Activated effector memory CD4-positive, alpha-beta T cell treated with Interleukin-2 at 50 U/mL for 16 hours (primary cell): ENCODE measurements around the gene TMEM62.
"Not testable (repeated sequence)": the region's sequence is repeated elsewhere in the genome, so short reads cannot be mapped to it uniquely, and the experiment has no call there.

Experiments used
- DNase-seq: peaks from one replicate; pipeline ENCODE4 v3.0.0-alpha.2; 2020

TMEM62 gene

DNA sequence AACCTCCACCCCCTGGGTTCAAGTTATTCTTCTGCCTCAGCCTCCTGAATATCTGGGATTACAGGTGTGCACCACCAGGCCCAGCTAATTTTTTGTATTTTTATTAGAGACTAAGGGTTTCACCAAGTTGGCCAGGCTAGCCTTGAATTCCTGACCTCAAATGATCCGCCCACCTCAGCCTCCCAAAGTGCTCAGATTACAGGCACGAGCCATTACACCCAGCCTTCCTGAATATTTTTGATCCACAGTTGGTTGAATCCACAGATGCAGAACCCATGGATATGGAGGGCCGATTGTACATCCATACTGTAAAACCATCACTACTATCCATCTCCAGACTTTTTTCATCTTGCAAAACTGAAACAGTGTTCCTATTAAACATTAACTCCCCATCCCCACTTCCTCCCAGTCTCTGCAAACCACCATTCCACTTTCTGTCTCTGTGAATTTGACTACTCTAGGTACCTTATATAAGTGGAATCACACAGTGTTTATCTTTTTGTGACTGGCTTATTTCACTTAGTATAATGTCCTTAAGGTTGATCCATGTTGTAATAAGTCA lies 8.2 kb upstream of the TMEM62 start:
- DNase-seq = no peak

DNA sequence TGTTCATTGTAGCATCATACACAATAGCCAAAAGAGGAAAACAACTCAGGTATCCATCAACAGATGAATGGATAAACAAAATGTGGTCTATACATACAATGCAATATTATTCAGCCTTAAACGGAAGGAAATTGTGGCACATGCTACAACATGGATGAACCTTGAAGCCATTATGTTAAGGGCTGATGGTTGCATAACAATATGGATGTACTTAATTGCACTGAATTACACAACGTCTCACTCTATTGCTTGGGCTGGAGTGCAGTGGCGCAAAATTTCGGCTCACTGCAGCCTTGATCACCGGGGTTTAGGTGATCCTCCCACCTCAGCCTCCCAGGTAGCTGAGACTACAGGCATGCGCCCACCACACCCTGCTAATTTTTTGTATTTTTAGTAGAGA lies 7.0 kb upstream of the TMEM62 start:
- DNase-seq = no peak

DNA sequence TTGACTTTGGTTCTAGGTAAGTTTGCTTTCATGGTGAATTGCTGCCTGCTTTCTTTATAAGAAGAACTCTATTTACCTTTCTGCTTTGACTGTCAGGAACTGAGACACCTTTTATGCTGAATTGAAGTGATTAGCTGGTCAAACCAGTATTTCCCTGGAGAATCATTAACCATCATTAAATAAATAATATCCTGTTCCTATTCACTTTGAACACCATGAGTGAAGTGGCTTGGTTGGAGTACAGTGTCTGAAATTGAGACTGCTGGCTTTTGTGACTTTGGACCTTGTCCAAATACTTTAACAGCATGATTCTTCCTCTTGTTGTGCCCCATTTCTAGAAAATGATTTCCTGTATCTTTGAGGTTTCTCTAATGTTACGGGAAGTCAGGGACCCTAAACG lies 5.6 kb upstream of the TMEM62 start:
- DNase-seq = no peak

DNA sequence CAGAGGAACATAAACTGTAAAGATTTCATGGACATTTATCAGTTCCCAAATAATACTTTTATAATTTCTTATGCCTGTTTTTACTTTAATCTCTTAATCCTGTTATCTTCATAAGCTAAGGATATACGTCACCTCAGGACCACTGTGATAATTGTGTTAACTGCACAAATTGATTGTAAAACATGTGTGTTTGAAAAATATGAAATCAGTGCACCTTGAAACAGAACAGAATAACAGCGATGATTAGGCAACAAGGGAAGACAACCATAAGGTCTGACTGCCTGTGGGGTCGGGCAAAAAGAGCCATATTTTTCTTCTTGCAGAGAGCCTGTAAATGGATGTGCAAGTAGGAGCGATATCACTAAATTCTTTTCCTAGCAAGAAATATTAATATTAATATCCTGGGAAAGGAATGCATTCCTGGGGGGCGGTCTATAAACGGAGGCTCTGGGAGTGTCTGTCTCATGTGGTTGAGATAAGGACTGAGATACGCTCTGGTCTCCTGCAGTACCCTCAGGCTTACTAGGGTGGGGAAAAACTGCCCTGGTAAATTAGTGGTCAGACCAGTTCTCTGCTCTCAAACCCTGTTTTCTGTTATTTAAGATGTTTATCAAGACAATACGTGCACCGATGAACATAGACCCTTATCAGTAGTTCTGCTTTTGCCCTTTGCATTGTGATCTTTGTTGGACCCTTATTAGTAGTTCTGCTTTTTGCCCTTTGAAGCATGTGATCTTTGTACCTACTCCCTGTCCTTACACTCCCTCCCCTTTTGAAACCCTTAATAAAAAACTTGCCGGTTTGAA lies 5.0 kb upstream of the TMEM62 start:
- DNase-seq = not testable (repeated sequence)

DNA sequence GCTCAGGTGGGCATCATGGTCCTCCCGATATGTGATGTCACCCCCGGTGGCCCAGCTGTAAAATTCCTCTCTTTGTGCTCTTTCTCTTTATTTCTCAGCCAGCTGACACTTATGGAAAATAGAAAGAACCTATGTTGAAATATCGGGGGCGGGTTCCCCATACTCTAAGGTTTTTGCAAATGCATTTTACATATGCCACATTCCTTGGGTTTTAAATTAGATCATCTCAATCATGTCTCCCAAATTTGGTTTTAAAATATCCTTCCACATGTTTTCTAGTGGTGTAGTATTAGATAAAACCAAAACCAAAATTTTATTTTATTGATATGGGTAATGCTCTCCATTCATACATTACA lies 4.4 kb upstream of the TMEM62 start:
- no peak for DNase-seq

DNA sequence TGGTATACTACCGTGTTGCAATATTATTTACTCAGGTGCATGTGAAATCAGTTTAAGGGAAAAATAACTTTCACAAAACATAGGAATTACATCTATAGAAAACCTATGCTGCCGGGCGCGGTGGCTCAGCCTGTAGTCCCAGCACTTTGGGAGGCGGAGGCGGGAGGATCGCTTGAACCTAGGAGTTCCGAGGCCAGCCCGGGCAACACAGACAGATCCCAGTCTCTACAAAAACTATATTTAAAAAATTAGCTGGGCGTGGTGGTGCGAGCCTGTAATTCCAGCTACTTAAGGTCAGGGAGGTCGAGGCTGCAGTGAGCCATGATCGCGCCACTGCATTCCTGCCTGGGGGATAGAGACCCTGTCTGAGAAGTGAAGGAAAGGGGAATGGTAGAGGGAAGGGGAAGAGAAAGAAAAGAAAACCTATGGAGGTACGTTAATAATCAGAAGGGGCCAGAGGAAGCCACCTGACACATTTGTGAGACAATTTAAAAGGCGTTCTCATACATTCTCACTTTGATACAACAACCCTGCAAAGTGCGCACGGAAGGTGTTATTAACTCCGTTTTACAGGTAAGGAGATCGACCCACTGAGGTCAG lies 456 bp upstream of the TMEM62 start:
- no peak for DNase-seq

DNA sequence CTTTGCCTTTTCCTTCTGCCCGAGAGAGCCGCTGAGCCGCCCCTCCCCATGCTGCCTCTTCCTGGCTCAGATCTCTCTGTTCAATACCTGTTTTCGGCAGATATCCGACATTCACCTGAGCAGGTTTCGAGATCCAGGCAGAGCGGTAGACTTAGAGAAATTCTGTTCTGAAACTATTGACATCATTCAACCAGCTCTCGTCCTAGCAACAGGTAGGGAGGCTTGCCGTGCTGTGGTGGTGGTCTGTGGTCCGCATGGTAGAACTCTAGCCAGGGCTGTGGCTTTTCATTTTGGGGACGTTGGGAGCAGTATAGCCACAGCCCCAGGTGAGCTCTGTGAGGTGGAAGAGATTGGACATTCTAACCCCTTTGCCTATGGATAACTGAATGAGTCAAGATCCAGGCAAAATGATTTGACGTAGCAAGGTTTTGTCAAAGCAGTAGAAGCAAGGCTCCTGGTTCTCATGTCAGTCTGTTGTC lies 810 bp downstream of the TMEM62 start:
- no peak for DNase-seq

DNA sequence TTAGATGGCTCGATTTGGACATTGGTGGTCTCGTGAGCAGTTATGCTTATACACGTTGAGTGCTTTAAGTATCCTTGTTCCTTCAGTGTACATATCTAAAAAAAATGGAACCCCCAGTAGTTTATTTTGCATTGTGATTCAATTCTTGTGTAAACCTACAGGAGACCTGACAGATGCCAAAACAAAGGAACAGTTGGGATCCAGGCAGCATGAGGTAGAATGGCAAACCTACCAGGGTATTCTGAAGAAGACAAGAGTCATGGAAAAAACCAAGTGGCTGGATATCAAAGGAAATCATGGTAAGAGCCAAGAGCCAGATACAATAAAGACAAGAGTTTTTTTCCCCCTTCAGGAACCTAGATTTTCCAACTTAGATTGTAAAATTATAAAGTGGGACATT lies 2.0 kb downstream of the TMEM62 start:
- no peak for DNase-seq

DNA sequence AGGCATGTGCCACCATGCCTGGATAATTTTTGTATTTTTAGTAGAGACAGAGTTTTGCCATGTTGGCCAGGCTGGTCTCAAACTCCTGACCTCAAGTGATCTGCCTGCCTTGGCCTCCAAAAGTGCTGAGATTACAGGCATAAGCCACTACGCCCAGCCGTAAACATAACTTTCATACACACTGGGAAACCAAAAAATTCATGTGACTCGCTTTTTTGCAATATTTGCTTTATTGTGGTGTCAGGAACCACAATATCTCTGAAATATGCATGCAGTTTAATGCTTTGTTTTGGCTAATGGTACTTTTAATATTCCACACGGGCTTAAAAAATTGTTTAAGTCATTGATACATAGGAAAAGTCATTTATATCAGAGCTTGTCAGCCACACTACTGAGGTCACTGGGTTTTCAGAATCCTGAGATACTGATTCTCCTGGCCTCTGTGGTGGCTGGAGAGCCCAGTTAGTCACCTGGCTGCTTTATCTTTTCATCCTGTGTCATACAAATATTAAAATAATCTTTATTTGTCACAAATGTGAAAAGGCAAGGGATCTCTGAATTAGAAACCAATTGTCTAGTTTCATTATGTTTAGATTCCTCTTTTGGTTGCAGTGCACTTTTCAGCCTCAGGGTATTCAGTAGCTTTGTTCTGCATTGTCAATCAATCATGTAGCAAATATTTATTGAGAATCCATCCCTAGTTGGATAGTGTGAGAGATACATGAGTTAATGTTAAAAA lies 10.0 kb downstream of the TMEM62 start:
- DNase-seq = no peak

DNA sequence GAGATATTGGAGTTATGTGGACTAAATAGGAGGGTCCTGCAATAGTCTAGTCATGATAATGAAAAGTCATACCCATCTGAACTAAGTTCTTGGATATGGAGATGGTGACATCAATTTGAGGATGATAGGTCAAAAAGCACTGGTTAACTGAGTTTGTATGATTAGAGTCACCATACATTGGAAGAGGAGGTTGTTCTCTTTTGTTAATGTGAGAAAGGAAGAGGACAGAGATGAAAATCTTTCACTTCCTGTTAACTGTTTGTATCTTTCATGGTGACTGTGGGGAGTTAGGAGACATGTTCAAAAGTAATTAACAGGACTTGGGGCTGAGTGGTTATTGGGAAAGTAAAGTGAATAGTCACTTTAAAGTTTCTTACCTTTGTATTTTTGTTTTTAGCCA lies 11.1 kb downstream of the TMEM62 start:
- DNase-seq = no peak

DNA sequence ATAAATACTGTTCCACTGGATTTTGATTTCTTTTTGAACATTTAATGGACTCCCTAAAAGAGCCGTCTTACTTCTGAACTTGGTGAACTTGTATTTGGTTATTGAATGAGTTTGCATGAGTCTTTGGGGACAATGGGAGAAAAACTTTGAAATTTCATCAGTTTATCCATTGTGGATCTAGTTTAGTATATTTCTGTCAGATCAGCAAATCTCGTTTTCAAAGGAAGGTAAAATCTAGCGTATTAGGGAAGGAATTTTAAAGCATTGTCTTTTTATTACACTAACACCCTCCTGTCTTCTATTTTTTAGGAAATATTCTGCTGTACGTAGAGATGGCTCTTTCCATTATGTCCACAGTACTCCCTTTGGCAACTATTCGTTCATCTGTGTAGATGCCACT lies 12.8 kb downstream of the TMEM62 start:
- no peak for DNase-seq

DNA sequence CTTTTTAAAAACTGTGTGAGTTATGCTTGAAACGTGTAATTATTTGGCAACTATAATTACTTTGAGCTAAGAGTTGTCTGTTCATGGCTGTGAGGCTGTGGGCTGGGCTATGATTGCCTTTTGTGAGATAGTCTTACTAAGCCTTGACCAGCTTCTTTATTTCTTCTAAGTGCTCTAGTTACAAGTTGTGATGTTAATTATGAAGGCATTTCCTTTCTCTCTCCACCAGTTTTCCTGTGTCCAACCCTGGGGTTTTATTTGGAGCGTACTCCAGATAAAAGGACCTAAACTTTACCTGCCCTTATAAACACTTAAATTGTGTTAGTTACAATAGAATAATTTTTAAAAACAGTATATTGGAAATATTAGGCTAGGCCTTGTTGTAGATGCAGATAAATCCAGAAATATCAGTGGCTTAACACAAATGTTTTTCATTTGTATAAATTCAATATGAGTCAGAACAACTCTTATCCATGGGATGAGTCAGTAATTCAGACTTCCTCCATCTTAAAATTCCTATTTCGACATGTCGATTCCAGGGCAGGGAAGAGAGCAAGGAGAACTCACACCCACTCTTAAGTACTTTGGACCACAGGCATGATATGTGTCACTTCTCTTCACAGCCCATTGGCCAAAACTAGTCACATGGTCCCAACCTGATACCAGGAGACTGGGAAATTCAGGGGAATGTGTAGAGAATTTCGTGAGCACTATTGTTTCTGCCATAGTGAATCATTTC lies 17.0 kb downstream of the TMEM62 start:
- DNase-seq = no peak

DNA sequence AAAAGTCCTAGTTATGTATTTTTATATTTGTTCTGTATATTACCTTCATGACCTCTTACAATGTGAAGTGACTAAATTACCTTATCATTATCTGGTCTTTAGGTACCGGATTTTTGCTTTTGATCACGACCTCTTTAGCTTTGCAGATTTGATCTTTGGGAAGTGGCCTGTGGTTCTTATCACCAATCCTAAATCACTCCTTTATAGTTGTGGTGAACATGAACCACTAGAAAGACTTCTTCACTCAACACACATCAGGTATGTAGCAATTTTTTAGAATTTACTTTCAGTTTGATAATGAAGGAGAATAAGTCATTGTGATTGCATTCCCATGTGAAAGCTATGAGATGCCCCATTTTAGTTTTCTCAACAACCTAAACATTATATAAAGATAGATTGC lies 18.3 kb downstream of the TMEM62 start:
- DNase-seq = no peak

DNA sequence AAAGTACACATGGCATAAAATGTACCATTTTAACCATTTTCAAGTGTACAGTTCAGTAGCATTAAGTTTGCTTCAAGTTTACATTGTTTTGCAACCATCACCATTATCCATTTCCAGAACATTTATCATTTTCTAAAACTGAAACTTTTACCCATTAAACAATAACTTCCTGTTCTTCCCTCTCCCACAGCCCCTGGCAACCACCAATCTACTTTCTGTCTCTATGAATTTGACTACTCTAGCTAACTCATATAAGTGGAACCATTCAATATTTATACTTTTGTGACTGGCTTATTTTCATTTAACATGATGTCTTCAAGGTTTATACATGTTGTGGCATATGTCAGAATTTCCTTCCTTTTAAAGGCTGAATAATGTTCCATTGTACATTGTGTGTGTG lies 19.9 kb downstream of the TMEM62 start:
- DNase-seq = no peak

DNA sequence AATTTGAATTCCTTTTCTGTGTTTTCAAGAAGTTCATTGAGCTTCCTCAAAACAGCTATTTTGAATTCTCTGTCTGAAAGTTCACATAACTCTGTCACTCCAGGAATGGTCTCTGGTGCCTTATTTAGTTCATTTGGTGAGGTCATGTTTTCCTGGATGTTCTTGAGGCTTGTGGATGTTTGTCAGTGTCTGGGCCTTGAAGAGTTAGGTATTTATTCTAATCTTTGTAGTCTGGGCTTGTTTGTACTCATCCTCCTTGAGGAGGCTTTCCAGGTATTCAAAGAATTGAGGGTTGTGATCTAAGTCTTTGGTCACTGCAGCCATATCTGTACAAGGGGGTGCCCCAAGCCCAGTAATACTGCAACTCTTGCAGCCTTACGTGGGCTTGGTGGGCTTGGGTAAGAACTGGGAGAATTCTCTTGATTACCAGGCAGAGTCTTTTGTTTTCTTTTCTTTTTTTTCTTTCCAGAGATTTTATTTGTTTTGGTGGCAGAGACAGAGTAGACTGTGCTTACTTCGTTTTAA lies 32.5 kb downstream of the TMEM62 start:
- no peak for DNase-seq

DNA sequence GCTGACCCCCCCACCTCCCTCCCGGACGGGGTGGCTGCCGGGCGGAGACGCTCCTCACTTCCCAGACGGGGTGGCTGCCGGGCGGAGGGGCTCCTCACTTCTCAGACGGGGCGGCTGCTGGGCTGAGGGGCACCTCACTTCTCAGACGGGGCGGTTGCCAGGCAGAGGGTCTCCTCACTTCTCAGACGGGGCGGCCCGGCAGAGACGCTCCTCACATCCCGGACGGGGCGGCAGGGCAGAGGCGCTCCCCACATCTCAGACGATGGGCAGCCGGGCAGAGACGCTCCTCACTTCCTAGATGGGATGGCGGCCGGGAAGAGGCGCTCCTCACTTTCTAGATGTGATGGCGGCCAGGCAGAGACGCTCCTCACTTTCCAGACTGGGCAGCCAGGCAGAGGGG lies 33.9 kb downstream of the TMEM62 start:
- not testable (repeated sequence) for DNase-seq

DNA sequence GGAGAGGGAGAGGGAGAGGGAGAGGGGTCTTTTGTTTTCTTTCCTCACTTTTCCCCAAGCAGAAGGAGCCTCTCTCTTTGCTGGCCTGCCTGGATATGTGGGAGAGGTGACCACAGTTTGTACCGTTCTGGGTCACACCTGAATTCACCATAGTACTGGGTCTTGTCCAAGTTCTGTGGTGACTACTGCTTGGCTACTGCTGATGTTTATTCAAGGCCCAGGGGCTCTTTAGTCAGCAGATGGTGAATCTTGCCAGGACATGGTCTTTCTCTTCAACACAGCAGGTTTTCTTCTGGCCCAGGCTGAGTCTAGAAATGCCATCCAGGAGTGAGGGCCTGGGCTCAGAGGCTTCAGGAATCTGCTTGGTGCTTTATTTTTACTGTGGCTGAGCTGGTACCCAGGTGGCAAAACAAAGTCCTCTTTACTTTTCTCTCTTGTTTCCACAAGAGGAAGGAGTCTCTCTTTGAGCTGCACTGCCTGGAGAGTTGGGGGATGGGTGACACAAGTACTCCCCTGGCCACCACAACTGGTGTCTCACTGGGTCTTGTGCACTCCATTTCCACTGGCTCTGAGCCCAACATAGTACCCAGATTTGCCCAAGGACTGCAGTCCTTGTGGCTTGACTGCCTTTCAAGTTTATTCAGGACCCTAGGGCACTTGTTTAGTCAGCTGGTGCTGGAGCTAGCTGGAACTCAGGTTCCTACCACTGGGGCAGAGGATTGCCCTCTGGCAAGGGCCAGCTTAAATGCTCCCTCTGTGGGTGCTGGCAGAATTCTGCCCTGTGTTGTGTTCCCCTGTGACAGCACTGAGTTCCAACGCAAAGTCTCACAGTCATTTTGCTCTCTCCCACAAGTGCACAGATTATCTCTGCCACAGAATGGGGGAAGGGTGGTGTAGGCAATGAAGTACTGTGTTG lies 35.1 kb downstream of the TMEM62 start:
- no peak for DNase-seq

DNA sequence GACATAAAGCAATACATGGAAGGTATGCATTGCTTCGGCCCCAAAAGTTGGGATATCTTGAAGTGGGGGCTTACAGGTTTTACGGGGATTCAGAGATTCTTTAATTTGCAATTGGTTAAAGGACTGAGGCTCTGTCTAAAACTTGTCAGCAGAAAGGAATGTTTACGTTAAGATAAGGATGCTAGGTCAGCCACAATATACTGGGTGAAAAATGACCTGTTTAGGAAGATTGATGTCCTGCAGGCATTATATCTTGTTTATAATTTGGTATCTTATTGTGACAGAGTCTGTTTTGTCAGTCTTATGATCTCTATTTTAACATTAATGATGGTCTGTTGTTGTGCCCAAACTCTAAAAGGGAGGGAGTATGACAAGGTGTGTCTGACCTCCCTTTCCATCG lies 36.5 kb downstream of the TMEM62 start:
- DNase-seq = no peak

DNA sequence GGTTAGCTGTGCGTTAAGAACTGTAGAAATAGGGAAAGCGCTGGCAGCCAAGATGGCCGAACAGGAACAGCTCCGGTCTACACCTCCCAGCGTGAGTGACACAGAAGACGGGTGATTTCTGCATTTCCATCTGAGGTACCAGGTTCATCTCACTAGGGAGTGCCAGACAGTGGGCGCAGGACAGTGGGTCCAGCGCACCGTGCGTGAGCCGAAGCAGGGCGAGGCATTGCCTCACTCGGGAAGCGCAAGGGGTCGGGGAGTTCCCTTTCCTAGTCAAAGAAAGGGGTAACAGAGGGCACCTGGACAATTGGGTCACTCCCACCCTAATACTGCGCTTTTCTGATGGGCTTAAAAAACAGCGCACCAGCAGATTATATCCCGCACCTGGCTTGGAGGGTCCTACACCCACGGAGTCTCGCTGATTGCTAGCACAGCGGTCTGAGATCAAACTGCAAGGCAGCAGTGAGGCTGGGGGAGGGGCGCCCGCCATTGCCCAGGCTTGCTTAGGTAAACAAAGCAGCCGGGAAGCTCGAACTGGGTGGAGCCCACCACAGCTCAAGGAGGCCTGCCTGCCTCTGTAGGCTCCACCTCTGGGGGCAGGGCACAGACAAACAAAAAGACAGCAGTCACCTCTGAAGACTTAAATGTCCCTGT lies 42.4 kb downstream of the TMEM62 start:
- DNase-seq = not testable (repeated sequence)

DNA sequence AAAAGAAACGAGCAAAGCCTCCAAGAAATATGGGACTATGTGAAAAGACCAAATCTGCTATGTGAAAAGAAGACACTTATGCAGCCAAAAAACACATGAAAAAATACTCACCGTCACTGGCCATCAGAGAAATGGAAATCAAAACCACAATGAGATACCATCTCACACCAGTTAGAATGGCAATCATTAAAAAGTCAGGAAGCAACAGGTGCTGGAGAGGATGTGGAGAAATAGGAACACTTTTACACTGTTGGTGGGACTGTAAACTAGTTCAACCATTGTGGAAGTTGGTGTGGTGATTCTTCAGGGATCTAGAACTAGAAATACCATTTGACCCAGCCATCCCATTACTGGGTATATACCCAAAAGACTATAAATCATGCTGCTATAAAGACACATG lies 43.8 kb downstream of the TMEM62 start:
- not testable (repeated sequence) for DNase-seq

DNA sequence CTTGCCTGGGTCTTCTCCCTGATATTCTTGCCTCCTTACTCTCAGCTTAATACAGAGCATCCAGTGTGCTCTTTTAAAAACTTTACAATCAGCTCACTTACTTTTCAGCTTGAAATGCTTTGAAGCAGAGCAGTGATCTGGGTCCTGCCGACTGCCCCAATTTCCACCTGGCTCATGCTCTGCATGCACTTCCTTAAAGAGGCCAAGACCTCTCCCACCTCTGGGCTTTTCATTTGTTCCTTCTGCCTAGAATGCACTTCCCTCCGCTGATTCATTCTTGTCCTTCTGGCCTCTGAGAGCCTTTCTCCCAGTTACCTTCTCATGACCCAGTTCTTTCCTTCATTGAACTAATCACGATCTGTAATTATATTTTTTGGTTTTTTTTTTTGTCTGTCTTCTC lies 49.9 kb downstream of the TMEM62 start:
- DNase-seq = no peak
